ENCODE results near the gene LYZ. TPM values are rescaled to one million over a fixed set of nuclear protein-coding genes. Genes with fewer than 3 reads are reported as not detected.

The LYZ gene
- total and polyA plus RNA-seq, 9 of the 15 experiments (the other 6 are each of a cell fraction or from before 2014, with no cell fraction given), result 27.2 to 96.3 (median 42.1) TPM

- TF ChIP-seq DEAF1 (CRISPR knock-in tag; IDR thresholded peaks at IDR 0.05) (0 out of 2 replicates have a peak, but pooled peaks have one; percentile 27), POLR2H (tag; IDR thresholded peaks at IDR 0.05; ENCODE audit: low read depth) (no peak), SRSF3 (IDR thresholded peaks at IDR 0.05; ENCODE audit: insufficient read depth, low read length) (no peak), MEF2A (IDR thresholded peaks at IDR 0.05; ENCODE audit: control insufficient read depth, low read depth, low read length) (no peak), TFAP4 (CRISPR knock-in tag; IDR thresholded peaks at IDR 0.05; ENCODE audit: borderline replicate concordance) (no peak), GTF2E2 (tag; IDR thresholded peaks at IDR 0.05) (no peak), TRIM28 (IDR thresholded peaks at IDR 0.05) (no peak)
Observed at GRCh38 chr12:69388371-69388770, 40.2 kb downstream of the LYZ start (continued).

- intact Hi-C loops (cut with micrococcal nuclease), result no loop called here
Observed at GRCh38 chr12:69389831-69390230, 41.6 kb downstream of the LYZ start.

More at GRCh38 chr12:69389831-69390230, 41.6 kb downstream of the LYZ start:
- Histone ChIP-seq H2AFZ (ENCODE audit: low read depth, low read length) (no peak overlapping the region), H3K9me3 (replicated peaks; ENCODE audit: control insufficient read depth, insufficient read depth, low read depth, low read length) (no peaks in the 10 kb centered on the region), H3K79me2 (ENCODE audit: control insufficient read depth, insufficient read depth, low read length) (no peaks in the 10 kb centered on the region), H3K4me1 (replicated peaks in 1 of 2; ENCODE audit: control insufficient read depth in 2 of 2, insufficient read depth in 2 of 2, low read length in 2 of 2) (no peaks in the 10 kb centered on the region; a peak in 1 of 5 replicates), H3K36me3 (ENCODE audit: control insufficient read depth, insufficient read depth, low read length) (peaks cover 43% of the 10 kb centered on the region), H3K27me3 (ENCODE audit: control insufficient read depth in 2 of 2, insufficient read depth in 2 of 2, low read length in 2 of 2) (no peaks in the 10 kb centered on the region), H4K20me1 (replicated peaks; ENCODE audit: control insufficient read depth, insufficient read depth, low read length) (no peaks in the 10 kb centered on the region), H3K4me2 (ENCODE audit: insufficient read depth, low read length) (no peak overlapping the region), H3K9me1 (ENCODE audit: control insufficient read depth, insufficient read depth, low read length) (no peaks in the 10 kb centered on the region), H3K27ac (ENCODE audit: extremely low read depth, low read depth, low read length) (no peak overlapping the region), H3K9ac (ENCODE audit: insufficient read depth in 1 of 2, low read depth in 2 of 2, low read length in 2 of 2) (no peak overlapping the region), H3K4me3 (no peak overlapping the region)
- no peak for FAIRE-seq
- TF ChIP-seq NR2F6 (CRISPR knock-in tag; IDR thresholded peaks at IDR 0.05) (no peak), RBM14 (IDR thresholded peaks at IDR 0.05; ENCODE audit: borderline replicate concordance, insufficient read depth, low read depth, low read length) (no peak), ZNF707 (CRISPR knock-in tag; conservative IDR thresholded peaks at IDR 0.05) (no peak), ZNF175 (CRISPR knock-in tag; IDR thresholded peaks at IDR 0.05; ENCODE audit: low read depth) (no peak), RBM25 (IDR thresholded peaks at IDR 0.05; ENCODE audit: low read depth, low read length, severe bottlenecking) (no peak)
- no peak for ATAC-seq
- ChIA-PET POLR2A (interaction anchor here (1.1 to 1.3 kb wide), 2 partner anchors 12 to 95 kb away, joined by 3 read pairs; no protein-coding TSS in a partner anchor), CTCF (ENCODE audit: low intra/inter-chr PET ratio) (interaction anchor here (0.8 kb wide), 1 partner anchor 179 kb away, joined by 3 read pairs; no protein-coding TSS in a partner anchor)
- WGBS (ENCODE audit: insufficient coverage, low coverage, missing lambda C conversion rate), result 35% methylated on average over 1 of the region's 1 CpG
- no peak for DNase-seq (ENCODE audit: extremely low read depth in 1 of 4, low spot score in 3 of 4)
- in situ Hi-C loops (cut with MboI), result no loop called here
- BruUV-seq (replicated peaks), result no TSS peak
